GM13976 (cell line): ENCODE measurements around the gene ACVR1.
A peak's percentile ranks its signal among the peaks of the same experiment; 100 is the strongest.

Source experiments
- DNase-seq: peaks from one replicate; pipeline ENCODE4 v3.0.0; 2012; ENCODE audit warnings: low spot score
- CTCF ChIP-seq: IDR thresholded peaks from 2 replicates; pipeline ENCODE4 v1.5.1; 2012; ENCODE audit warnings: borderline replicate concordance, mild to moderate bottlenecking; ENCODE audit not compliant: insufficient read depth; ENCODE audit errors: extremely low read depth, missing control alignments, control extremely low read depth
- in situ Hi-C: fragments of 300-500 bp; cut with MboI; formaldehyde crosslinking; loops from one replicate; pipeline ENCODE4 v1.12.0; 2022; ENCODE audit warnings: low sequenced_read_pairs, mixed read lengths, inconsistent platforms; ENCODE audit not compliant: unreplicated experiment

The ACVR1 gene

GRCh38 chr2:157751462-157752058, 124.6 kb downstream of the ACVR1 start:
- in situ Hi-C loops = loop anchor here (25.0 kb wide), 1 partner anchor 439 kb away; no protein-coding TSS in a partner anchor
- peak; percentile 15 for TF ChIP-seq CTCF
- DNase-seq = no peak

GRCh38 chr2:157749684-157750083, 126.4 kb downstream of the ACVR1 start:
- DNase-seq = no peak
- no peak for TF ChIP-seq CTCF
- in situ Hi-C loops = loop anchor here (25.0 kb wide), 1 partner anchor 437 kb away; no protein-coding TSS in a partner anchor

GRCh38 chr2:157748371-157749142, 127.6 kb downstream of the ACVR1 start:
- in situ Hi-C loops = no loop called here
- no peak for DNase-seq
- no peak for TF ChIP-seq CTCF

GRCh38 chr2:157747695-157748370, 128.3 kb downstream of the ACVR1 start:
- peak; percentile 18 for DNase-seq
- in situ Hi-C loops = no loop called here
- TF ChIP-seq CTCF = no peak

GRCh38 chr2:157747280-157747679, 128.8 kb downstream of the ACVR1 start:
- in situ Hi-C loops = no loop called here
- TF ChIP-seq CTCF = no peak
- DNase-seq = no peak

- no peak for DNase-seq
- in situ Hi-C loops = no loop called here
- TF ChIP-seq CTCF = no peak
Measured at GRCh38 chr2:157746234-157746950, 129.7 kb downstream of the ACVR1 start.
